GM12878 (cell line): ENCODE measurements around the gene ACOT13. TPM values are rescaled to one million over a fixed set of nuclear protein-coding genes. Genes with fewer than 3 reads are reported as not detected.

Experiments used
- CBFB ChIP-seq: IDR thresholded peaks from 2 replicates; pipeline ENCODE4 v1.6.1; 2016; ENCODE audit warnings: antibody characterized with exemption, low read depth
- CBX5 ChIP-seq: sonication (generic); IDR thresholded peaks from 2 replicates; pipeline ENCODE4 v1.6.1; 2016; ENCODE audit warnings: low read depth, moderate library complexity, mild to moderate bottlenecking, inconsistent platforms
- ESRRA ChIP-seq: IDR thresholded peaks from 2 replicates; pipeline ENCODE4 v1.6.1; 2012; ENCODE audit warnings: mild to moderate bottlenecking, low read length, improper control_type of control experiment
- JUND ChIP-seq: IDR thresholded peaks from 2 replicates; pipeline ENCODE4 v1.6.1; 2012; ENCODE audit warnings: low read depth, mild to moderate bottlenecking, low read length, improper control_type of control experiment, moderate library complexity
- KLF5 ChIP-seq: fragments of 450-650 bp; IDR thresholded peaks from 2 replicates; pipeline ENCODE4 v1.6.1; 2014; ENCODE audit warnings: mild to moderate bottlenecking; ENCODE audit not compliant: partially characterized antibody
- MEF2A ChIP-seq: IDR thresholded peaks from 2 replicates; pipeline ENCODE4 v1.6.1; 2011; ENCODE audit warnings: low read depth, mild to moderate bottlenecking, low read length, moderate library complexity; ENCODE audit not compliant: insufficient read depth
- RB1 ChIP-seq: fragments of 450-650 bp; formaldehyde crosslinking; IDR thresholded peaks from 2 replicates; pipeline ENCODE4 v1.6.1; 2017; ENCODE audit warnings: mild to moderate bottlenecking, borderline replicate concordance
- RCOR1 ChIP-seq: conservative IDR thresholded peaks from 2 replicates; pipeline ENCODE4 v1.6.1; 2012; ENCODE audit warnings: low read depth, low read length, improper control_type of control experiment
- SMAD1 ChIP-seq: fragments of 450-650 bp; IDR thresholded peaks from 2 replicates; pipeline ENCODE4 v1.6.1; 2018; ENCODE audit warnings: mild to moderate bottlenecking, low read depth; ENCODE audit not compliant: partially characterized antibody
- TAF1 ChIP-seq: IDR thresholded peaks from 2 replicates; pipeline ENCODE4 v1.6.1; 2011; ENCODE audit warnings: mild to moderate bottlenecking, low read depth, low read length, borderline replicate concordance
- TCF7 ChIP-seq: IDR thresholded peaks from 2 replicates; pipeline ENCODE4 v1.6.1; 2014; ENCODE audit warnings: antibody characterized with exemption, borderline replicate concordance
- ZSCAN29 ChIP-seq: fragments of 450-650 bp; IDR thresholded peaks from 2 replicates; pipeline ENCODE4 v1.6.1; 2017; ENCODE audit warnings: mild to moderate bottlenecking, moderate library complexity
- polyA plus RNA-seq, 11 experiments: library from polyadenylated mRNA; depleted of rRNA in 4 of 11; unstranded in 6 of 11; stranded (reverse) in 5 of 11; fragments of >200 nt; fragmentation: Nextera tagmentation in 4 of 11; fragmentation: Illumina TruSeq in 1 of 11; extraction: Ambion mirVana in 4 of 11; extraction: Trizol in 1 of 11; gene quantifications; 1 replicate in 1 of 11; 2 replicates in 10 of 11; pipeline versions ENCODE4 v1.2.1 to v1.2.3, GENCODE V29; 2011 to 2016; ENCODE audit warnings: inconsistent platforms in 2 of 11, missing spikeins in 2 of 11, low read depth in 1 of 11
- total RNA-seq, 4 experiments: library from RNA; depleted of rRNA in 3 of 4; stranded (reverse); fragments of >200 nt in 3 of 4; fragmentation: Illumina TruSeq in 1 of 4; extraction: Trizol in 1 of 4; gene quantifications; 2 replicates each; pipeline versions ENCODE4 v1.2.1 to v1.2.3, GENCODE V29; 2013 to 2021
- TF ChIP-seq, protein P1 (sequence below): IDR thresholded peaks from 2 replicates; pipeline ENCODE4 v1.6.1; 2011; ENCODE audit warnings: low read depth, low read length, improper control_type of control experiment, borderline replicate concordance

ACOT13 gene
- total and polyA plus RNA-seq, 10 of the 15 experiments (the other 5 are each of a cell fraction or from before 2014, with no cell fraction given) = 6.0 to 60.6 (median 36.6) TPM

DNA sequence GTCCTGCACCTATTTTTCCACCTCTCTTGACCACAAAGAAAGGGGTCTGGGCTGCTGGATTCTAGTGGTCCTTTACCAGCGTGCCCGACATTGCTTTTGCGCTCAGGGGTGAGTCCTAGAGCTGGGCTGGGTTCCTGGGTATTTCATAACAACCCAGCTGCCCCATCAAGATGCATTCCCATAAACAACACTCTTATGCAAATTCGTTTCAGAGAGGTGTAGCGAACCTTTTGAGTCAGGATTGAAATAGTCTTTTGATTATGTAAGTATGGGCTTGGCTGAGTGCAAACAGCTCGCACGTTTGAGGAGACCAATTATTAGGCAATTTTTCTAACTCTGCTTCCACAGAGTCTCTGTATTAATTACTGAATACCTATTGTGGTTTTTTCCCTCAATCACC lies 13.7 kb downstream of the ACOT13 start (continued):
- TF ChIP-seq JUND = no peak
- TF ChIP-seq, protein P1, sequence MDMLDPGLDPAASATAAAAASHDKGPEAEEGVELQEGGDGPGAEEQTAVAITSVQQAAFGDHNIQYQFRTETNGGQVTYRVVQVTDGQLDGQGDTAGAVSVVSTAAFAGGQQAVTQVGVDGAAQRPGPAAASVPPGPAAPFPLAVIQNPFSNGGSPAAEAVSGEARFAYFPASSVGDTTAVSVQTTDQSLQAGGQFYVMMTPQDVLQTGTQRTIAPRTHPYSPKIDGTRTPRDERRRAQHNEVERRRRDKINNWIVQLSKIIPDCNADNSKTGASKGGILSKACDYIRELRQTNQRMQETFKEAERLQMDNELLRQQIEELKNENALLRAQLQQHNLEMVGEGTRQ = no peak
- no peak for TF ChIP-seq RB1
- no peak for TF ChIP-seq MEF2A
- no peak for TF ChIP-seq RCOR1
- TF ChIP-seq CBFB = no peak
- TF ChIP-seq ZSCAN29 = no peak
- no peak for TF ChIP-seq SMAD1
- no peak for TF ChIP-seq TCF7
- no peak for TF ChIP-seq TAF1
- no peak for TF ChIP-seq CBX5
- no peak for TF ChIP-seq ESRRA
- TF ChIP-seq KLF5 = no peak
